Posterior vena cava (tissue), 2 donors: Measurements from ENCODE around the gene TMEM273. TPM values are rescaled to one million over a fixed set of nuclear protein-coding genes. Genes with fewer than 3 reads are reported as not detected.

Source experiments
- DNase-seq: peaks from one replicate; pipeline ENCODE4 v3.0.0-alpha.2; 2020; ENCODE audit warnings: low spot score
- intact Hi-C, 2 donors: fragments of 100-400 bp; cut with DNase I; formaldehyde crosslinking; loops; one replicate each; pipeline versions ENCODE4 v1.14.1 to v1.14.2; 2022 to 2023
- long read RNA-seq, 2 donors: library from polyadenylated mRNA; unstranded; transcript quantifications; one replicate each; pipeline ENCODE4 v2.0.0, GENCODE V29; 2020 to 2021
- total RNA-seq, 2 donors: library from RNA; stranded (reverse); fragmentation: NEBNext Ultra II Directional; extraction: Animal tissue kit (Norgen Biotek cat#: 25700); gene quantifications; one replicate each; pipeline ENCODE4 v1.2.1, GENCODE V29; 2021
- donor health status: DM: yes; HTN: yes; CAD: no.
- donor health status: DM: yes; HTN: yes; CAD: no.

Gene TMEM273
- 10 to 100 TPM; 17.0 to 26.1 TPM for total RNA-seq
- long read RNA-seq, donor 1, partial matches to known transcripts, result 2 of 7 reads
- long read RNA-seq, donor 1, other reads (novel, unspliced or antisense), result 2 of 7 reads
- long read RNA-seq, donor 2, partial matches to known transcripts, result 2 of 14 reads
- long read RNA-seq, donor 2, other reads (novel, unspliced or antisense), result 7 of 14 reads

- intact Hi-C loops, result no loop called here
- no peak for DNase-seq
These were observed at the start of gene TMEM273 for GRCh38 chr10:49187950-49188761. Gene TMEM273, minus strand, starts transcription at chr10:49188391. Its CDS starts 55 bp downstream, at chr10:49188336.

GRCh38 chr10:49237985-49238384 is 49.8 kb upstream of the TMEM273 start:
- intact Hi-C loops, result no loop called here
- DNase-seq, result no peak

- DNase-seq, result no peak
- intact Hi-C loops, result no loop called here
These were observed 47.2 kb upstream of the TMEM273 start for GRCh38 chr10:49235392-49235791.

GRCh38 chr10:49231086-49231820 is 43.1 kb upstream of the TMEM273 start:
- intact Hi-C loops, result no loop called here
- no peak for DNase-seq

- intact Hi-C loops, result no loop called here
- no peak for DNase-seq
These were observed 41.8 kb upstream of the TMEM273 start for GRCh38 chr10:49230004-49230403.

- no peak for DNase-seq
- intact Hi-C loops, result no loop called here
These were observed 40.5 kb upstream of the TMEM273 start for GRCh38 chr10:49228677-49229076.

GRCh38 chr10:49227406-49227805 is 39.2 kb upstream of the TMEM273 start:
- intact Hi-C loops, result no loop called here
- no peak for DNase-seq

GRCh38 chr10:49226594-49226993 is 38.4 kb upstream of the TMEM273 start:
- no peak for DNase-seq
- intact Hi-C loops, result no loop called here

GRCh38 chr10:49225218-49225876 is 37.2 kb upstream of the TMEM273 start:
- no peak for DNase-seq
- intact Hi-C loops, result no loop called here

GRCh38 chr10:49223205-49223604 is 35.0 kb upstream of the TMEM273 start:
- intact Hi-C loops, result no loop called here
- no peak for DNase-seq

- DNase-seq, result no peak
- intact Hi-C loops, result no loop called here
These were observed 34.0 kb upstream of the TMEM273 start for GRCh38 chr10:49222170-49222569.

GRCh38 chr10:49220679-49221078 is 32.5 kb upstream of the TMEM273 start:
- intact Hi-C loops, result no loop called here
- no peak for DNase-seq

- intact Hi-C loops, result no loop called here
- DNase-seq, result no peak
These were observed 31.8 kb upstream of the TMEM273 start for GRCh38 chr10:49220031-49220430.

GRCh38 chr10:49219248-49219647 is 31.1 kb upstream of the TMEM273 start:
- DNase-seq, result no peak
- intact Hi-C loops, result no loop called here

- no peak for DNase-seq
- intact Hi-C loops, result no loop called here
These were observed 30.3 kb upstream of the TMEM273 start for GRCh38 chr10:49218480-49218879.

- intact Hi-C loops, result no loop called here
- DNase-seq, result no peak
These were observed 29.5 kb upstream of the TMEM273 start for GRCh38 chr10:49217645-49218044.

GRCh38 chr10:49213211-49213610 is 25.0 kb upstream of the TMEM273 start:
- DNase-seq, result no peak
- intact Hi-C loops, result no loop called here

GRCh38 chr10:49212783-49213182 is 24.6 kb upstream of the TMEM273 start:
- no peak for DNase-seq
- intact Hi-C loops, result no loop called here

GRCh38 chr10:49212076-49212475 is 23.9 kb upstream of the TMEM273 start:
- intact Hi-C loops, result no loop called here
- no peak for DNase-seq

GRCh38 chr10:49208996-49209395 is 20.8 kb upstream of the TMEM273 start:
- no peak for DNase-seq
- intact Hi-C loops, result no loop called here
